Measurements from ENCODE around the gene IL7R. TPM values are rescaled to one million over a fixed set of nuclear protein-coding genes. Genes with fewer than 3 reads are reported as not detected.

Gene IL7R
- total RNA-seq, 2 experiments from 2014 or later = 4.6 to 62.2 TPM

- no peak overlapping the region for H3K27ac ChIP-seq (ENCODE audit: low read depth, low read length, poor library complexity, severe bottlenecking)
- H3K9me2 ChIP-seq (ENCODE audit: insufficient read depth, low read length) = no peaks in the 10 kb centered on the region; the same call in 1 of the 2 replicates
- ChIA-PET POLR2A (interaction anchor here (0.7 to 1.2 kb wide), 3 partner anchors 13 to 62 kb away, joined by 3 to 4 read pairs (median 3); no protein-coding TSS in a partner anchor), CTCF (ENCODE audit: unreplicated experiment) (no interaction called here)
- H3K4me3 ChIP-seq (ENCODE audit: low read depth, low read length, poor library complexity, severe bottlenecking) = no peak overlapping the region
- no peaks in the 10 kb centered on the region for H4K20me1 ChIP-seq (ENCODE audit: insufficient read depth, low read length)
- TF ChIP-seq CTCF (conservative IDR thresholded peaks at IDR 0.05; ENCODE audit: low read length) = no peak
- H3K36me3 ChIP-seq (ENCODE audit: insufficient read depth, low read length) = no peaks in the 10 kb centered on the region; the same call in 1 of the 2 replicates
- no peak for DNase-seq (ENCODE audit: low spot score)
- H2AFZ ChIP-seq (ENCODE audit: low read length) = no peak overlapping the region; the same call in 1 of the 2 replicates
- intact Hi-C loops (cut with micrococcal nuclease; ENCODE audit: unreplicated experiment) = no loop called here
- no peaks in the 10 kb centered on the region for H3K79me2 ChIP-seq (ENCODE audit: insufficient read depth, low read depth, low read length)
- BruUV-seq (replicated peaks) = no TSS peak
- no peaks in the 10 kb centered on the region for H3K4me1 ChIP-seq (ENCODE audit: insufficient read depth, low read length, poor library complexity, severe bottlenecking)
- no peak overlapping the region for H3K4me2 ChIP-seq (ENCODE audit: low read length)
- peaks cover 2% of the 10 kb centered on the region; the same call in 1 of the 2 replicates for H3K9me3 ChIP-seq (ENCODE audit: low read length)
These were observed 20.6 kb upstream of the IL7R start for GRCh38 chr5:35835796-35836742.

- no peak overlapping the region for H3K27ac ChIP-seq (ENCODE audit: low read depth, low read length, poor library complexity, severe bottlenecking)
- DNase-seq (ENCODE audit: low spot score) = no peak
- no peaks in the 10 kb centered on the region for H4K20me1 ChIP-seq (ENCODE audit: insufficient read depth, low read length)
- no peaks in the 10 kb centered on the region; the same call in 1 of the 2 replicates for H3K36me3 ChIP-seq (ENCODE audit: insufficient read depth, low read length)
- no TSS peak for BruUV-seq (replicated peaks)
- no peak overlapping the region for H3K4me3 ChIP-seq (ENCODE audit: low read depth, low read length, poor library complexity, severe bottlenecking)
- H3K9me3 ChIP-seq (ENCODE audit: low read length) = peaks cover 18% of the 10 kb centered on the region
- intact Hi-C loops (cut with micrococcal nuclease; ENCODE audit: unreplicated experiment) = no loop called here
- H3K4me2 ChIP-seq (ENCODE audit: low read length) = no peak overlapping the region
- H3K79me2 ChIP-seq (ENCODE audit: insufficient read depth, low read depth, low read length) = no peaks in the 10 kb centered on the region
- H2AFZ ChIP-seq (ENCODE audit: low read length) = no peak overlapping the region
- TF ChIP-seq EZH2phosphoT487 (IDR thresholded peaks at IDR 0.05; ENCODE audit: borderline replicate concordance, low read depth, low read length) (no peak), CTCF (conservative IDR thresholded peaks at IDR 0.05; ENCODE audit: low read length) (no peak)
- ChIA-PET POLR2A (no interaction called here), CTCF (ENCODE audit: unreplicated experiment) (interaction anchor here (0.6 kb wide), 1 partner anchor 18 kb away, joined by 3 read pairs; the partner anchor contains the start of gene IL7R)
- H3K9me2 ChIP-seq (ENCODE audit: insufficient read depth, low read length) = no peaks in the 10 kb centered on the region
- no peaks in the 10 kb centered on the region for H3K4me1 ChIP-seq (ENCODE audit: insufficient read depth, low read length, poor library complexity, severe bottlenecking)
These were observed 18.2 kb upstream of the IL7R start for GRCh38 chr5:35838370-35839042.
